NT2/D1 (cell line): ENCODE measurements around the gene CHST8.

ENCODE experiments used
- SUZ12 ChIP-seq: IDR thresholded peaks from 2 replicates; pipeline ENCODE4 v1.6.1; 2011; ENCODE audit not compliant: insufficient read length, insufficient read depth; ENCODE audit errors: extremely low read depth
- YY1 ChIP-seq: IDR thresholded peaks from 2 replicates; pipeline ENCODE4 v1.6.1; 2011; ENCODE audit not compliant: insufficient read length, insufficient read depth
- ZNF274 ChIP-seq: IDR thresholded peaks from 2 replicates; pipeline ENCODE4 v1.6.1; 2011; ENCODE audit warnings: mild to moderate bottlenecking, low read depth, low read length

GRCh38 chr19:33702606-33703437, 81.1 kb downstream of the CHST8 start:
- TF ChIP-seq SUZ12, result no peak
- no peak for TF ChIP-seq ZNF274
- no peak for TF ChIP-seq YY1
